ENCODE results near the gene CARTPT. TPM values are rescaled to one million over a fixed set of nuclear protein-coding genes. Genes with fewer than 3 reads are reported as not detected.

Gene CARTPT
- total and polyA plus RNA-seq, 10 of the 15 experiments (the other 5 are each of a cell fraction or from before 2014, with no cell fraction given): not detected

DNA sequence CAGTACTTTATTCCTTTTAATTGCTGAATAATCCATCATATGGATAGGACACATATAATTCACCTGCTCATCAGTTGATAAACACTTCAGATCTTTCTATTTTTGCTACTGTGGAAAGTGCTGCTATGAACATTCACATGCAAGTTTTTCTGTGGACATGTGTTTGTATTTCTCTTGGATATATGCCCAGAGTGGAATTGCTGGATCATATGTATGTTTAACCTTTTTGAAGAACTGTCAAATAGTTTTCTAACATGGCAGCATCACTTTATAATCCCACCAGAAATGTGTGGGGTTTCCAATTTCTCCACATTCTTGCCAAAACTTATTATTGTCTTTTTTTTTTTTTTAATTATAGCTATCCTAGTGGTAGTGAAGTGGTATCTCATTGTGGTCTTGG is 15.1 kb downstream of the CARTPT start (continued):
- TF ChIP-seq, protein P1, sequence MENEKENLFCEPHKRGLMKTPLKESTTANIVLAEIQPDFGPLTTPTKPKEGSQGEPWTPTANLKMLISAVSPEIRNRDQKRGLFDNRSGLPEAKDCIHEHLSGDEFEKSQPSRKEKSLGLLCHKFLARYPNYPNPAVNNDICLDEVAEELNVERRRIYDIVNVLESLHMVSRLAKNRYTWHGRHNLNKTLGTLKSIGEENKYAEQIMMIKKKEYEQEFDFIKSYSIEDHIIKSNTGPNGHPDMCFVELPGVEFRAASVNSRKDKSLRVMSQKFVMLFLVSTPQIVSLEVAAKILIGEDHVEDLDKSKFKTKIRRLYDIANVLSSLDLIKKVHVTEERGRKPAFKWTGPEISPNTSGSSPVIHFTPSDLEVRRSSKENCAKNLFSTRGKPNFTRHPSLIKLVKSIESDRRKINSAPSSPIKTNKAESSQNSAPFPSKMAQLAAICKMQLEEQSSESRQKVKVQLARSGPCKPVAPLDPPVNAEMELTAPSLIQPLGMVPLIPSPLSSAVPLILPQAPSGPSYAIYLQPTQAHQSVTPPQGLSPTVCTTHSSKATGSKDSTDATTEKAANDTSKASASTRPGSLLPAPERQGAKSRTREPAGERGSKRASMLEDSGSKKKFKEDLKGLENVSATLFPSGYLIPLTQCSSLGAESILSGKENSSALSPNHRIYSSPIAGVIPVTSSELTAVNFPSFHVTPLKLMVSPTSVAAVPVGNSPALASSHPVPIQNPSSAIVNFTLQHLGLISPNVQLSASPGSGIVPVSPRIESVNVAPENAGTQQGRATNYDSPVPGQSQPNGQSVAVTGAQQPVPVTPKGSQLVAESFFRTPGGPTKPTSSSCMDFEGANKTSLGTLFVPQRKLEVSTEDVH (IDR thresholded peaks at IDR 0.05; ENCODE audit: low read depth, partially characterized antibody): no peak
- TF ChIP-seq FOS (IDR thresholded peaks at IDR 0.05; ENCODE audit: borderline replicate concordance, extremely low read depth, insufficient read length) (no peak), RB1 (IDR thresholded peaks at IDR 0.05; ENCODE audit: borderline replicate concordance) (no peak), SMAD1 (IDR thresholded peaks at IDR 0.05; ENCODE audit: low read depth, partially characterized antibody) (no peak), YY1 (IDR thresholded peaks at IDR 0.05; ENCODE audit: low read depth, low read length) (no peak)
- TF ChIP-seq, protein P2, sequence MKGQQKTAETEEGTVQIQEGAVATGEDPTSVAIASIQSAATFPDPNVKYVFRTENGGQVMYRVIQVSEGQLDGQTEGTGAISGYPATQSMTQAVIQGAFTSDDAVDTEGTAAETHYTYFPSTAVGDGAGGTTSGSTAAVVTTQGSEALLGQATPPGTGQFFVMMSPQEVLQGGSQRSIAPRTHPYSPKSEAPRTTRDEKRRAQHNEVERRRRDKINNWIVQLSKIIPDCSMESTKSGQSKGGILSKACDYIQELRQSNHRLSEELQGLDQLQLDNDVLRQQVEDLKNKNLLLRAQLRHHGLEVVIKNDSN (IDR thresholded peaks at IDR 0.05; ENCODE audit: borderline replicate concordance, extremely low read length, insufficient read depth, low read depth, low read length): no peak
- TF ChIP-seq, protein P3, sequence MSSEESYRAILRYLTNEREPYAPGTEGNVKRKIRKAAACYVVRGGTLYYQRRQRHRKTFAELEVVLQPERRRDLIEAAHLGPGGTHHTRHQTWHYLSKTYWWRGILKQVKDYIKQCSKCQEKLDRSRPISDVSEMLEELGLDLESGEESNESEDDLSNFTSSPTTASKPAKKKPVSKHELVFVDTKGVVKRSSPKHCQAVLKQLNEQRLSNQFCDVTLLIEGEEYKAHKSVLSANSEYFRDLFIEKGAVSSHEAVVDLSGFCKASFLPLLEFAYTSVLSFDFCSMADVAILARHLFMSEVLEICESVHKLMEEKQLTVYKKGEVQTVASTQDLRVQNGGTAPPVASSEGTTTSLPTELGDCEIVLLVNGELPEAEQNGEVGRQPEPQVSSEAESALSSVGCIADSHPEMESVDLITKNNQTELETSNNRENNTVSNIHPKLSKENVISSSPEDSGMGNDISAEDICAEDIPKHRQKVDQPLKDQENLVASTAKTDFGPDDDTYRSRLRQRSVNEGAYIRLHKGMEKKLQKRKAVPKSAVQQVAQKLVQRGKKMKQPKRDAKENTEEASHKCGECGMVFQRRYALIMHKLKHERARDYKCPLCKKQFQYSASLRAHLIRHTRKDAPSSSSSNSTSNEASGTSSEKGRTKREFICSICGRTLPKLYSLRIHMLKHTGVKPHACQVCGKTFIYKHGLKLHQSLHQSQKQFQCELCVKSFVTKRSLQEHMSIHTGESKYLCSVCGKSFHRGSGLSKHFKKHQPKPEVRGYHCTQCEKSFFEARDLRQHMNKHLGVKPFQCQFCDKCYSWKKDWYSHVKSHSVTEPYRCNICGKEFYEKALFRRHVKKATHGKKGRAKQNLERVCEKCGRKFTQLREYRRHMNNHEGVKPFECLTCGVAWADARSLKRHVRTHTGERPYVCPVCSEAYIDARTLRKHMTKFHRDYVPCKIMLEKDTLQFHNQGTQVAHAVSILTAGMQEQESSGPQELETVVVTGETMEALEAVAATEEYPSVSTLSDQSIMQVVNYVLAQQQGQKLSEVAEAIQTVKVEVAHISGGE (CRISPR knock-in tag; IDR thresholded peaks at IDR 0.05): no peak

Data from GM12878 (cell line).